Measurements from ENCODE around the gene WNT7A.

Gene WNT7A

DNA sequence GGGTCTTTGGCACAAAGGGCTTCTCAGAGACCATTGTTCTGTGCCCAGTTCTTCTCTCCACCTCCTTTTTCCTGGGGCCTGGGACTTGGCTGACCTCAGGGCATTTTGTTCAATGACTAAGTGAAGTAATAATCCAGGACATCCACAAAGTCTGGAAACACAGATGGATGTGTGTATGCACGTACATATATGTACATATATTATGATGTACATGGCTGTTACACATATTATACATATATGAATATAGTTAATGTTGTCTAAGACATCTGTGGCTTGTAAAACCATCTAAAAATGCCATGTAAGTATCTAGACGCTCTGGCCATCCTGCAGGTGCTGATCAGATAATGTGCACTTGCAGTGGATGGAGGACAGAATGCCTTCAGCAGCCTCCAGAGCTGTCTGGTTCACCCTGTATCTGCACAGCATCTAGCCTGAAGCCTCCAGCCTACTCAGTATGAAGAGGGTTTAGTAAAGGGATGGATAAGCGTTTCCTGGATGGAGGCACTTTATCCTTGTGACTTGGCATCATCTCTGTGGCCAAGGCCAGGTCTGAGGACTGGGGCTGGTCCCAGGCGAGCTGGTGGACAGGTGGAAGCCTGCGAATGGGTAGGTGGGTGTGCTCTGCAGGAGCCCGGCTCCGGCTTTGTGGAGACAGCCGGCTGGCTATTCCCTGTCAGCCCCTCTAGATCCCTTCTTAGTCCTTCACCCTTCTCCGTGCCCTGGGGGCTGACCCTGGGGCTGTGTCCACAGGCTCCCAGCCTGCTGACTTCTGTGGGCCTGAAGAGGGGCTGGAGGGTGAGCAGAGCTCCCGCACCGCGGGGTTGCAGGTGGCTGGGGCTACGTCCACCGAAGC, 88.4 kb downstream of the WNT7A start:
- no peak for DNase-seq (ENCODE audit: low spot score)
- TF ChIP-seq, protein P1, sequence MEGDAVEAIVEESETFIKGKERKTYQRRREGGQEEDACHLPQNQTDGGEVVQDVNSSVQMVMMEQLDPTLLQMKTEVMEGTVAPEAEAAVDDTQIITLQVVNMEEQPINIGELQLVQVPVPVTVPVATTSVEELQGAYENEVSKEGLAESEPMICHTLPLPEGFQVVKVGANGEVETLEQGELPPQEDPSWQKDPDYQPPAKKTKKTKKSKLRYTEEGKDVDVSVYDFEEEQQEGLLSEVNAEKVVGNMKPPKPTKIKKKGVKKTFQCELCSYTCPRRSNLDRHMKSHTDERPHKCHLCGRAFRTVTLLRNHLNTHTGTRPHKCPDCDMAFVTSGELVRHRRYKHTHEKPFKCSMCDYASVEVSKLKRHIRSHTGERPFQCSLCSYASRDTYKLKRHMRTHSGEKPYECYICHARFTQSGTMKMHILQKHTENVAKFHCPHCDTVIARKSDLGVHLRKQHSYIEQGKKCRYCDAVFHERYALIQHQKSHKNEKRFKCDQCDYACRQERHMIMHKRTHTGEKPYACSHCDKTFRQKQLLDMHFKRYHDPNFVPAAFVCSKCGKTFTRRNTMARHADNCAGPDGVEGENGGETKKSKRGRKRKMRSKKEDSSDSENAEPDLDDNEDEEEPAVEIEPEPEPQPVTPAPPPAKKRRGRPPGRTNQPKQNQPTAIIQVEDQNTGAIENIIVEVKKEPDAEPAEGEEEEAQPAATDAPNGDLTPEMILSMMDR (IDR thresholded peaks at IDR 0.05; ENCODE audit: extremely low read depth, missing control alignments): no peak

GRCh38 chr3:13790376-13791197, 89.3 kb downstream of the WNT7A start:
- TF ChIP-seq, protein P1 (IDR thresholded peaks at IDR 0.05; ENCODE audit: extremely low read depth, missing control alignments): no peak
- DNase-seq (ENCODE audit: low spot score): no peak

DNA sequence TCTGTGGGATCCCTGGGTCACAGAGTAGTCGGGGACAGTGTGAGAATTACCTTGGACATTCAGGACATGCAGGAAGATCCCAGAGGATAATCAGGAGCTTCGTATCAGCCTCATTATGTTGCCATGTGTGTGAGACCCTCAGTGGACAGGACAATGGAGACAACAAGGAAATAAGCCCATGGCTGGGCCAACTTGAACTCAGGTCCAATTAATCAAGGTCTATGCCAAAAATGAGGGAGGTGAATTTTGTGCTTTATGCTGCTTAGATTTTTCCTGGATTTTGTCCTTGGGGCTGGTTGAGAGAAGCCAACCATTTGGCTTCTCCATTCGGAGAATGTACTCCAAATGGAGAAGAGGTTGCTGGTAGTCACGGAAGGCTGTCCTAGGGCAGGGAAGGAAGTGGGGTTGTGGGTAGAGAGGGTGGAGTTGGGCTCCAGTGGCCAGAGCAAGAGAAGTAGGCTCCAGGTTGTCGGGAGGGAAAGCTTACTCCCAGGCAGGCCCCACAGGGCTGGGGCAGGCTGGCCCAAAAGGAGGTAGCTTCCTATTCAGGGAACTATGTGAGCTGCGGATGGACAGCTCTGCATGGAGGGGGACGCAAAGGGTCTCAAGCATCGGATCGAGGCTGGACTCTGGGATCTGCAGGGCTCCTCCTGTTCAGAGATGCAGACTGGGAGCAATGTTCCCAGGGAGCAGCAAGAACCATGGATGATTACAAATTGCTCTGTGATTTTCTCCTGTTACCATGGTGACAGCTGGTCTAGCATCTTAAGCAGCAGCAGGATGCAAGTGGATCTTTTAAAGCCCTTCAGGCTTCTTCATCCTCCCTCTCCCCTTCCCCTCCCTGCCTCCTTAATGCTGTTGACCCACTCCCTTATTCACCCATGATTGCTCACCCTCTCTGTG, 91.1 kb downstream of the WNT7A start:
- TF ChIP-seq, protein P1 (IDR thresholded peaks at IDR 0.05; ENCODE audit: extremely low read depth, missing control alignments): no peak
- no peak for DNase-seq (ENCODE audit: low spot score)

- TF ChIP-seq, protein P1 (IDR thresholded peaks at IDR 0.05; ENCODE audit: extremely low read depth, missing control alignments): no peak
- no peak for DNase-seq (ENCODE audit: low spot score)
These were observed 92.2 kb downstream of the WNT7A start for GRCh38 chr3:13787533-13788132.

- no peak for DNase-seq (ENCODE audit: low spot score)
- TF ChIP-seq, protein P1 (IDR thresholded peaks at IDR 0.05; ENCODE audit: extremely low read depth, missing control alignments): no peak
These were observed 93.1 kb downstream of the WNT7A start for GRCh38 chr3:13786811-13787210.

GRCh38 chr3:13785853-13786436, 93.9 kb downstream of the WNT7A start:
- TF ChIP-seq, protein P1 (IDR thresholded peaks at IDR 0.05; ENCODE audit: extremely low read depth, missing control alignments): no peak
- DNase-seq (ENCODE audit: low spot score): no peak
